Body of pancreas (tissue), 4 donors: ENCODE results near the gene POLA1. TPM values are rescaled to one million over a fixed set of nuclear protein-coding genes. Genes with fewer than 3 reads are reported as not detected.

Source experiments
- ATAC-seq: fragments of 150-250 bp; one replicate; pipeline ENCODE4 v1.9.1; 2016
- DNase-seq, 4 donors: peaks; one replicate each; pipeline ENCODE4 v3.0.0-alpha.2; 2019
- H3K27ac ChIP-seq, 4 donors: fragments of 200-600 bp; sonication (generic); 1 replicate in 3 of 4; 2 replicates in 1 of 4; pipeline versions ENCODE4 v1.5.1 to v1.6.1; 2016 to 2019; ENCODE audit warnings: mild to moderate bottlenecking in 1 of 4, mixed read lengths in 1 of 4, moderate library complexity in 1 of 4
- H3K27me3 ChIP-seq, 2 donors: fragments of 200-600 bp; sonication (generic); one replicate each; pipeline ENCODE4 v1.6.0; 2016; ENCODE audit warnings: mild to moderate bottlenecking in 1 of 2
- H3K36me3 ChIP-seq, 2 donors: fragments of 200-600 bp; sonication (generic); replicated peaks in 1 of 2; 2 replicates each; pipeline ENCODE4 v1.5.1; 2016; ENCODE audit warnings: low read depth in 2 of 2; ENCODE audit not compliant: insufficient read depth in 1 of 2
- H3K4me1 ChIP-seq: fragments of 200-600 bp; sonication (generic); one replicate; pipeline ENCODE4 v1.6.0; 2016
- H3K4me3 ChIP-seq, 2 donors: fragments of 200-600 bp; sonication (generic); 1 replicate in 1 of 2; 2 replicates in 1 of 2; pipeline ENCODE4 v1.5.1; 2016 to 2019
- H3K9me3 ChIP-seq, 3 donors: fragments of 200-600 bp; sonication (generic); 1 replicate in 2 of 3; 2 replicates in 1 of 3; pipeline ENCODE4 v1.5.1; 2016
- POLR2A ChIP-seq, 3 donors: fragments of 450-650 bp; IDR thresholded peaks; one replicate each; pipeline ENCODE4 v1.6.1; 2016; ENCODE audit warnings: antibody characterized with exemption in 3 of 3, mild to moderate bottlenecking in 2 of 3
- WGBS, 2 donors: methylation state at CpG; one replicate each; pipeline ENCODE4 v1.1.5; 2017; 5-methylcytosine and 5-hydroxymethylcytosine counted together
- intact Hi-C: fragments of 100-400 bp; cut with DNase I; formaldehyde crosslinking; loops from one replicate; pipeline ENCODE4 v1.15.1; 2023
- total RNA-seq, 2 donors: library from RNA; depleted of rRNA; stranded (reverse); fragments of >200 nt; gene quantifications; one replicate each; pipeline ENCODE4 v1.1.0, GENCODE V29; 2016
- TF ChIP-seq, protein P1 (sequence below), 7 experiments: fragments of 450-650 bp in 4 of 7; fragments of 200-600 bp in 3 of 7; sonication (generic) in 3 of 7; IDR thresholded peaks; one replicate each; pipeline ENCODE4 v1.5.1; 2016 to 2019; ENCODE audit warnings: antibody characterized with exemption in 7 of 7

The POLA1 gene
- total RNA-seq, 2 donors from 2014 or later: 5.7 to 9.9 TPM

DNA sequence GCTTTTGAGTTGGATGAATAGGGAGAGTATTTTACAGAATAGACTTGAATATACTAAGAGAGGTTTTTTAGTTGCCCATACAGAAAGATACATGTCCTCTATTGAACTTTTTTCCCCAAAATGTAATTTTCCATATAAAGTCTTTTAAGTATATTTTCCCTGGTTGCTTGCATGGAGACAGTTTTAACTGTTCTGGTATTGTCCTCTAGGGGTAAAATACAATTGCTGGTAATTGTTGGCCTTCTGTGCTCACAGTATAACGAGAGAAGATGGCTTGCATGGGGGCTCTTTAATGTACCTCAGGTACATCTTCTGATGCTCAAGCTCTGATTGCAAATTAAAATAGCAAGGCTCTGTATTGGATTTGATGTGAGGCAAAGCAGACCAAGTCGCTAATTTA, 186.0 kb downstream of the POLA1 start:
- TF ChIP-seq, protein P1, sequence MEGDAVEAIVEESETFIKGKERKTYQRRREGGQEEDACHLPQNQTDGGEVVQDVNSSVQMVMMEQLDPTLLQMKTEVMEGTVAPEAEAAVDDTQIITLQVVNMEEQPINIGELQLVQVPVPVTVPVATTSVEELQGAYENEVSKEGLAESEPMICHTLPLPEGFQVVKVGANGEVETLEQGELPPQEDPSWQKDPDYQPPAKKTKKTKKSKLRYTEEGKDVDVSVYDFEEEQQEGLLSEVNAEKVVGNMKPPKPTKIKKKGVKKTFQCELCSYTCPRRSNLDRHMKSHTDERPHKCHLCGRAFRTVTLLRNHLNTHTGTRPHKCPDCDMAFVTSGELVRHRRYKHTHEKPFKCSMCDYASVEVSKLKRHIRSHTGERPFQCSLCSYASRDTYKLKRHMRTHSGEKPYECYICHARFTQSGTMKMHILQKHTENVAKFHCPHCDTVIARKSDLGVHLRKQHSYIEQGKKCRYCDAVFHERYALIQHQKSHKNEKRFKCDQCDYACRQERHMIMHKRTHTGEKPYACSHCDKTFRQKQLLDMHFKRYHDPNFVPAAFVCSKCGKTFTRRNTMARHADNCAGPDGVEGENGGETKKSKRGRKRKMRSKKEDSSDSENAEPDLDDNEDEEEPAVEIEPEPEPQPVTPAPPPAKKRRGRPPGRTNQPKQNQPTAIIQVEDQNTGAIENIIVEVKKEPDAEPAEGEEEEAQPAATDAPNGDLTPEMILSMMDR (IDR thresholded peaks at IDR 0.05): no peak
- TF ChIP-seq POLR2A (IDR thresholded peaks at IDR 0.05): no peak
- Histone ChIP-seq H3K27me3 (no peaks in the 10 kb centered on the region), H3K4me1 (no peaks in the 10 kb centered on the region), H3K36me3 (no peaks in the 10 kb centered on the region), H3K4me3 (no peak overlapping the region), H3K9me3 (no peaks in the 10 kb centered on the region), H3K27ac (no peak overlapping the region)
- intact Hi-C loops: no loop called here
- DNase-seq (no peak), ATAC-seq (no peak)
- 85 to 93% methylated on average over 2 of the region's 2 CpGs for WGBS, 2 donors

DNA sequence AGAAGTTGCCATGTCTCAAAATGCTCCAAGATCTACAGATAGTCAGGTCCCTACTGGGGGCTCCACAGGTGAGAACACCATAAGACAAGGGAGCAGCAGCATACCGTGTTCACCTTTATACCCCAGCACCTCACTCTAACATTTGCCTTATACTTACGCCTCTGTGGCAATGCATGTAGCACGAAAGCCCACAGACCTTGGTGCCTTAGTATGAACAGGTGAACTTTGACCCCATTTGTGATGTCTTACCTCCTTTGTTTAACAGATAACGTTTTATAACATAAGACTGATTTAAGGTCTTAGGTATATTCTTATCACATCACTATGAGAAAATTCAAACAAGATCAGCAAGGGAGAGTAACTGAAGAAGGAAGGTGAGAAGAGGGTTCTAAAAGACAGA, 193.2 kb downstream of the POLA1 start:
- 62 to 82% methylated on average over 4 of the region's 4 CpGs for WGBS, 2 donors
- Histone ChIP-seq H3K27me3 (no peaks in the 10 kb centered on the region), H3K4me3 (no peak overlapping the region), H3K36me3 (no peaks in the 10 kb centered on the region), H3K9me3 (no peaks in the 10 kb centered on the region), H3K4me1 (no peaks in the 10 kb centered on the region), H3K27ac (no peak overlapping the region)
- intact Hi-C loops: no loop called here
- DNase-seq: no peak
- no peak for TF ChIP-seq POLR2A (IDR thresholded peaks at IDR 0.05)
- TF ChIP-seq, protein P1 (IDR thresholded peaks at IDR 0.05): no peak
- ATAC-seq: no peak

DNA sequence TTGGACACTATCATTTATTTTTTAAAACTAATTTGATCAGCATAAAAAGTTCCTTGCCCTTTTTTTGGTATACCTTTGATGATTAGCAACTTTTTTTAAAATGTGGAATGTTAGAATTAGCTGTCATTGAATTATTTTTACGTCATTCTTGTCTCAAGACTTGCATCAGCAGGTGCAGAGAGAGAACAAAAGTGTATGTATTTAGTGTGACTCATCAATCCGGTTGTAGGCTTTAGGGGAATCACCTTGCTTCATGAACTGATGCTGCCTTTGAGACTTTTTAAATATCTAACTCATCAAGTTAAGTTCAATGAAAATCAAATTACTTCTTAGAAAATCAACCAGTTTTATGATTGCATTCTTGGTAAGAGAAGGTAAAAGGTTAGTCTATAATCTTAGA, 197.0 kb downstream of the POLA1 start:
- TF ChIP-seq, protein P1 (IDR thresholded peaks at IDR 0.05): no peak
- no peak for TF ChIP-seq POLR2A (IDR thresholded peaks at IDR 0.05)
- no peaks in the 10 kb centered on the region for H3K27me3 ChIP-seq
- 56 to 70% methylated on average over 2 of the region's 2 CpGs for WGBS, 2 donors
- H3K4me3 ChIP-seq: no peak overlapping the region
- DNase-seq (no peak), ATAC-seq (no peak)
- H3K36me3 ChIP-seq: no peaks in the 10 kb centered on the region
- intact Hi-C loops: no loop called here
- H3K9me3 ChIP-seq: no peaks in the 10 kb centered on the region
- H3K4me1 ChIP-seq: no peaks in the 10 kb centered on the region
- no peak overlapping the region for H3K27ac ChIP-seq

DNA sequence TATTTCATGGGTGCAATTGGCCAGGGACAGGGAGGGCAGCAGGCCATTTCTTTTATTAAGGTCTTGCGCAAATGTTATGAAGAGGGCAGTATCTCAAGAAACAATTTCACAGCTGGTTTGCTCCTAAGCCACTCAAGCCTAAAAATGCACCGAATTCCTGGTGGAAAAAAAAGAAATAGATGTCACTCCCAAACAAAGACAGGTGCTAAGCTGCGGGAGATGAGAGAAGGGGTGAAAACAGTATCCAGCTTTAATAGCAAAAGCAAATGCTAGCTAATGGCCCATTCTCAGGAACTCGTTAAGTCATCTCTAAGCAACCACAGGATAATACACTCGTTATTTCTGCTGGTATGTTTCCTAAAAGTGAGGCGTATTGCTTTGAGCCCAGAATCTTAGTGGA, 205.7 kb downstream of the POLA1 start:
- DNase-seq (no peak), ATAC-seq (no peak)
- Histone ChIP-seq H3K4me3 (no peak overlapping the region), H3K36me3 (no peaks in the 10 kb centered on the region), H3K9me3 (no peaks in the 10 kb centered on the region), H3K4me1 (no peaks in the 10 kb centered on the region), H3K27me3 (no peaks in the 10 kb centered on the region), H3K27ac (no peak overlapping the region)
- WGBS, 2 donors: 84 to 90% methylated on average over 6 of the region's 6 CpGs
- TF ChIP-seq POLR2A (IDR thresholded peaks at IDR 0.05): no peak
- TF ChIP-seq, protein P1 (IDR thresholded peaks at IDR 0.05): no peak
- intact Hi-C loops: no loop called here

DNA sequence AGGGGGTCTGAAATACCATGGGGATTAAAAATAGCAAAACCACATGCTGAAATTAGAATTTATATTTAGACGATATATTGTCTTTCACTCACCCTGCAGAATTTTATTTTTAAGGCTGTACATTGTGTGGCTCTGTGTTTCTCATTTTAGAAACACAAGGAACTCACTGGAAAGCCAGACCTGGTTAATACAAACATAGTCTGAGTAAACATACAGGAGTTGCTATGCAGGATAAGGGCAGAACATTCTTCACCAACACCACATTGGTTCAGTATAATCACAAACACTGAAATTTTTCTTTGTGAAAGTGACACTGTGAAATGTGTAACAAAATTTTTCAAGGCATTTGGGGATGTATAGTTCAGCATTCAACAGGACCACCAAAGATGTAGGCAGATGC, 206.5 kb downstream of the POLA1 start:
- Histone ChIP-seq H3K4me1 (no peaks in the 10 kb centered on the region), H3K36me3 (no peaks in the 10 kb centered on the region), H3K27ac (no peak overlapping the region), H3K4me3 (no peak overlapping the region), H3K27me3 (no peaks in the 10 kb centered on the region), H3K9me3 (no peaks in the 10 kb centered on the region)
- ATAC-seq (no peak), DNase-seq (no peak)
- TF ChIP-seq, protein P1 (IDR thresholded peaks at IDR 0.05): no peak
- no peak for TF ChIP-seq POLR2A (IDR thresholded peaks at IDR 0.05)
- intact Hi-C loops: no loop called here
- 76 to 82% methylated on average over 1 of the region's 1 CpG for WGBS, 2 donors
